HG02642 (cell line): ENCODE results near the gene DLEC1.

Experiments
- ATAC-seq: cut with Tn5 transposase; IDR thresholded peaks from one replicate; pipeline ENCODE4 v1.9.1; 2021; ENCODE audit warnings: mild to moderate bottlenecking; ENCODE audit not compliant: unreplicated experiment, poor library complexity

DLEC1 gene, protein sequence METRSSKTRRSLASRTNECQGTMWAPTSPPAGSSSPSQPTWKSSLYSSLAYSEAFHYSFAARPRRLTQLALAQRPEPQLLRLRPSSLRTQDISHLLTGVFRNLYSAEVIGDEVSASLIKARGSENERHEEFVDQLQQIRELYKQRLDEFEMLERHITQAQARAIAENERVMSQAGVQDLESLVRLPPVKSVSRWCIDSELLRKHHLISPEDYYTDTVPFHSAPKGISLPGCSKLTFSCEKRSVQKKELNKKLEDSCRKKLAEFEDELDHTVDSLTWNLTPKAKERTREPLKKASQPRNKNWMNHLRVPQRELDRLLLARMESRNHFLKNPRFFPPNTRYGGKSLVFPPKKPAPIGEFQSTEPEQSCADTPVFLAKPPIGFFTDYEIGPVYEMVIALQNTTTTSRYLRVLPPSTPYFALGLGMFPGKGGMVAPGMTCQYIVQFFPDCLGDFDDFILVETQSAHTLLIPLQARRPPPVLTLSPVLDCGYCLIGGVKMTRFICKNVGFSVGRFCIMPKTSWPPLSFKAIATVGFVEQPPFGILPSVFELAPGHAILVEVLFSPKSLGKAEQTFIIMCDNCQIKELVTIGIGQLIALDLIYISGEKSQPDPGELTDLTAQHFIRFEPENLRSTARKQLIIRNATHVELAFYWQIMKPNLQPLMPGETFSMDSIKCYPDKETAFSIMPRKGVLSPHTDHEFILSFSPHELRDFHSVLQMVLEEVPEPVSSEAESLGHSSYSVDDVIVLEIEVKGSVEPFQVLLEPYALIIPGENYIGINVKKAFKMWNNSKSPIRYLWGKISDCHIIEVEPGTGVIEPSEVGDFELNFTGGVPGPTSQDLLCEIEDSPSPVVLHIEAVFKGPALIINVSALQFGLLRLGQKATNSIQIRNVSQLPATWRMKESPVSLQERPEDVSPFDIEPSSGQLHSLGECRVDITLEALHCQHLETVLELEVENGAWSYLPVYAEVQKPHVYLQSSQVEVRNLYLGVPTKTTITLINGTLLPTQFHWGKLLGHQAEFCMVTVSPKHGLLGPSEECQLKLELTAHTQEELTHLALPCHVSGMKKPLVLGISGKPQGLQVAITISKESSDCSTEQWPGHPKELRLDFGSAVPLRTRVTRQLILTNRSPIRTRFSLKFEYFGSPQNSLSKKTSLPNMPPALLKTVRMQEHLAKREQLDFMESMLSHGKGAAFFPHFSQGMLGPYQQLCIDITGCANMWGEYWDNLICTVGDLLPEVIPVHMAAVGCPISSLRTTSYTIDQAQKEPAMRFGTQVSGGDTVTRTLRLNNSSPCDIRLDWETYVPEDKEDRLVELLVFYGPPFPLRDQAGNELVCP (N-terminal part only)

GRCh38 chr3:38039101-38039898, at the start of gene DLEC1:
Gene DLEC1 (plus strand): TSS chr3:38039208. CDS start chr3:38039226, 18 bp downstream.
- peak; percentile 88 for ATAC-seq

DNA sequence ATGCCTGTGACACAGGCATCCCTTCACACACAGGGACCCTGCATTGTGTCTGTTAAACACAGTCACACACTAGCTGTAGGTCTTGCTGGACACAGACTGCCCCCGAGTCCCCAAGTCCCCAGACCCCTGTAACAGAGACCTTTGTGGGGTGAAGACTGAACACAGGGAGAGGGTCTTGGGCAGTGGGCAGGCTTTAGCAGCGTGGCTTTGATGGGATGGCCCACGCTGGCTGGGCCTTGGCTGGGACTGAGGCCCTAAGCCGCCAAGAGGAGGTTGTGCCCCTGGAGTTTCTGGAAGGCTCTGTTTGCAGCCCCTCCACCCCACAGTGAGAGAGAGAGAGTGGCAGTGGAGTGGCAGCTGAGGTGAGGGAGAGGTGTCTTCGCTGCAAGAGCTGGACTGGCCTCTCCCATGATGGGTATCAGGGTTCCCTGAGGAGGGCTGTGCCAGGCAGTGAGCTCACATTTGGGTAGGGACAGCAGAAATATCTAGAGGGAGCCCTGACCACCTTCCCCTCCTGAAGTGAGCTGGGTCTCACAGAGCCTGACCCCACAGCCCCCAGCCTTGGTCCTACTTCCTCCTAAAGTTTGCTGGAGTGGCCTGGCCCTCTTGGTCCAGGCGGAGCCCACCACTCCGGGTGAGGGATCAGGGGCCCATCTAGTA, 49.1 kb upstream of the DLEC1 start:
- no peak for ATAC-seq

- no peak for ATAC-seq
Observed at GRCh38 chr3:37990527-37990926, 48.5 kb upstream of the DLEC1 start, which contains the start of gene VILL. Gene VILL (plus strand): TSS chr3:37990786. CDS start chr3:37993673, 2,887 bp downstream.

GRCh38 chr3:37991109-37991508, 47.9 kb upstream of the DLEC1 start:
- no peak for ATAC-seq

- no peak for ATAC-seq
Observed at GRCh38 chr3:37991823-37992222, 47.2 kb upstream of the DLEC1 start.

DNA sequence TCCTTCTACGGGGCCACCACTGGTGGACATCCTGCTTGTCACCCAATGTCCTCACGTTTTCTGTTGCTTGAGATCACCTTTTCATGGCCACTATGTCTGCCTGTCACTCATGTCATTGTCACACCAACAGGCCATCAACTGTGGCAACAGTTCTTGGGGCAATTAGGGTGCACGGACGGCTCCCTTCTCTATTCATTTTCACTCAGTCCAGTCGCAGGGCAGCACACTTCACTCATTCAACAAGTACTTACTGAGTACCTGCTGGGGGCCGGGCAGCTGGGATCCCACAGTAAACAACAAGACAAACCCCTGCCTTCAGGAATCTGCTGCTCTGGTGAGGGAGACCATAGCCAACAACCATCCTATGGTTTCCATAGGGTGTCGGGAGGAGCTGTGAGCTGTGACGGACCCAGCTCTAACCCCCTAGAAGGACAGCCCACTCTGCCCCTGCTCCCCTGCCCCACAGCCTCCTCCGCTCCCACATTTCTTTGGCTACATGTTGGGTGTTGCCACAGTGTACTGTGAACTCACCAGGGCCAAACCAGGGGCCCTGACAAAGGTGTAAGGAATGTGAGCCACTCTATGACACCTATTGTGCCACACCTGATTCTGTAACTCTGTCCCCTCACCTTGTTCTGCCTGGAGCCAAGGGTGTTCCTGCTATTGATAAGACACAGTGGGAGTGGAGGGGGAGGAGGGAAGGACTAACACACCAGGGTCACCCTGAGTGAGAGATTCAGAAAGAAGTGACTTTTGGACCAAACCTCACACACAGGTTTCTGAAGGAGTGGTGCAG, 46.5 kb upstream of the DLEC1 start:
- ATAC-seq = no peak

DNA sequence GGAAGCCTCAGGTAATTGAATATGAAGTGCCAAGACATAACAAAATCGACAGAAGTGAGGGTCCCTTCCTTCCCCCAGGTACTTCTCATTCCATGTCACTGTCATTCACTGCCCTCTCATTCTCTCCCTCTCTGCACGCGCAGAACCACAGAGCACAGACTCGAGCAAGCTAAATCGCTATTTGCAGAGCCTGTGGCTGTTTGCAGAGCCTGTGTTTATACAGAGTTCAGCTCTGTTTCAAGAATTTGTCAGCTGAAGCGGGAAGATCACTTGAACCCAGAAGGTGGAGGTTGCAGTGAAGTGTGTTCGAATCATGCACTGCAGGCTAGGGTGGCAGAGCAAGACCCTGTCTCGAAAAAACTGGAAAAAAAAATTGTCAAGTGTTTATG, 45.9 kb upstream of the DLEC1 start:
- ATAC-seq = no peak

- no peak for ATAC-seq
Observed at GRCh38 chr3:37993460-37993819, 45.6 kb upstream of the DLEC1 start.

- peak; percentile 63 for ATAC-seq
Observed at GRCh38 chr3:37993820-37994638, 45.0 kb upstream of the DLEC1 start.

- ATAC-seq = no peak
Observed at GRCh38 chr3:37994639-37994972, 44.4 kb upstream of the DLEC1 start.

GRCh38 chr3:37995652-37996641, 43.1 kb upstream of the DLEC1 start:
- no peak for ATAC-seq

DNA sequence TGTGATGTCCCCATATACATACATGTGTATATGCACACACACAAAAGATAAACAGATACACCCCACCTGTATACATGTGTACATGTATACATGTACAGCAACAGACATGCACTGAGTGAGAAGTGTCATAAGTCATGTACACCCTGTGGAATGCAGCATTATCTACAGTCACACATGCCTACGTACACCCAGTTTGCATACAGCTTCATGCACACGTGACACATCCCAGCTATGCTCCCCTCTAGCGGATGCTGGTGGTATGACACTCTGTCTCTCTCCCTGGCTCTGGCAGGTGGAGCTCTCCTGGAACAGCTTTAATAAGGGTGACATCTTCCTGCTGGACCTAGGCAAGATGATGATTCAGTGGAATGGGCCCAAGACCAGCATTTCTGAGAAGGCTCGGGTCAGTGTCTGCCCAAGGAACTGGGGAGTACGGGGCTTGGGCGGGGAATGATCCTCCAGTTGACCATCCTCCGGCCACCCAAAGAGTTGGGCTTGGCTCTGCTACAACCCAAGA, 42.2 kb upstream of the DLEC1 start:
- peak; percentile 59 for ATAC-seq

DNA sequence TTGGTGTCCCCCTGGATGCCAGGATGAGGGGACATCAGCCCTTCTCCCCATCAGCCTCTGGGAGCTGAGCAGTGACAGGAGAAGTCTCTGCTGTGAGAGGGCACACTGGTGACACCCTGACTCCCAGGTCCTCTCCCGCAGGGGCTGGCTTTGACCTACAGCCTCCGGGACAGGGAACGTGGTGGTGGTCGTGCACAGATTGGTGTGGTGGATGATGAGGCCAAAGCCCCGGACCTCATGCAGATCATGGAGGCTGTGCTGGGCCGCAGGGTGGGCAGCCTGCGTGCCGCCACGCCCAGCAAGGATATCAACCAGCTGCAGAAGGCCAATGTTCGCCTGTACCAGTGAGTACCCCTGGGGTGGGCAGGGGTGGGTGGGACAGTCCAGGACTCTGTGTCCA, 41.7 kb upstream of the DLEC1 start:
- ATAC-seq = no peak

- no peak for ATAC-seq
Observed at GRCh38 chr3:37997791-37998370, 41.1 kb upstream of the DLEC1 start.

DNA sequence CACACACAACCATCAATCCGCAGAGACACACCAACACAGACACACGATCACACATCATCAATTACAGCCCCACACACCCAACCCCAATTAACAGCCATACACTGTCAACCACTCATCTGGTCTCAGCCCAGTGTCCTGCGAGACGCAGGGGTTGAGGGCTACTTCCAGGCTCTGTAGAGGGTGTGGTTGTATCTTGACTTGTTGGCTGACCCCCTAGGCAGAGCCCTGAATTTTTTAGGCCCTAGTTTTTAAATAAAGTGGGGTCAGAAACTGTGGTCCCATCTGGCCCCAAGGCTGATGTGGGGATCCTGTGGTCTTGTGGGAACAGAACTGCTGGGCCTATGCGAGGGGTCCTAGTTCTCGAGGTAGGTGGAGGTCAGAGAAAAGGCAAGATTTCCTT, 39.2 kb upstream of the DLEC1 start:
- ATAC-seq = no peak
